Measurements from ENCODE around the gene HTR3D. TPM values are rescaled to one million over a fixed set of nuclear protein-coding genes. Genes with fewer than 3 reads are reported as not detected.

HTR3D gene
- total RNA-seq, 2 experiments from 2014 or later = not detected

- POLR2A ChIA-PET = no interaction called here
- no peak for ATAC-seq
Observed at GRCh38 chr3:184075901-184076300, 44.4 kb downstream of the HTR3D start.

GRCh38 chr3:184077881-184078280 is 46.3 kb downstream of the HTR3D start:
- Mint-ChIP-seq H3K36me3 (ENCODE audit: low read depth) (no peaks in the 10 kb centered on the region), H3K4me3 (no peak overlapping the region), H3K27me3 (no peaks in the 10 kb centered on the region), H3K4me1 (no peaks in the 10 kb centered on the region), H3K27ac (no peak overlapping the region), H3K9me3 (ENCODE audit: low read depth) (no peaks in the 10 kb centered on the region)
- ATAC-seq (no peak), DNase-seq (no peak)
- intact Hi-C loops (cut with DNase I, micrococcal nuclease) = no loop called here
- POLR2A ChIA-PET = no interaction called here
- CTCF ChIA-PET = no interaction called here

More at GRCh38 chr3:184075901-184076300, 44.4 kb downstream of the HTR3D start:
- Mint-ChIP-seq H3K9me3 (ENCODE audit: low read depth) (peaks cover 3% of the 10 kb centered on the region), H3K27ac (no peak overlapping the region), H3K27me3 (peaks cover 2% of the 10 kb centered on the region), H3K36me3 (ENCODE audit: low read depth) (no peaks in the 10 kb centered on the region), H3K4me1 (no peaks in the 10 kb centered on the region), H3K4me3 (no peak overlapping the region)
- CTCF ChIA-PET = no interaction called here
- intact Hi-C loops (cut with DNase I, micrococcal nuclease) = no loop called here
- DNase-seq = no peak

GRCh38 chr3:184078851-184079250 is 47.3 kb downstream of the HTR3D start:
- POLR2A ChIA-PET = no interaction called here
- no peak for DNase-seq
- CTCF ChIA-PET = no interaction called here
- Mint-ChIP-seq H3K27ac (no peak overlapping the region), H3K4me3 (no peak overlapping the region), H3K36me3 (ENCODE audit: low read depth) (no peaks in the 10 kb centered on the region), H3K27me3 (no peaks in the 10 kb centered on the region), H3K9me3 (ENCODE audit: low read depth) (no peaks in the 10 kb centered on the region), H3K4me1 (no peaks in the 10 kb centered on the region)
- intact Hi-C loops (cut with DNase I, micrococcal nuclease) = no loop called here
- ATAC-seq = no peak

GRCh38 chr3:184081116-184081830 is 49.7 kb downstream of the HTR3D start:
- ATAC-seq (no peak), DNase-seq (no peak)
- H3K4me3 Mint-ChIP-seq = no peak overlapping the region
- no peaks in the 10 kb centered on the region for H3K36me3 Mint-ChIP-seq (ENCODE audit: low read depth)
- ChIA-PET CTCF (interaction anchor here (0.8 kb wide), 1 partner anchor 90 kb away, joined by 4 read pairs; no protein-coding TSS in a partner anchor), POLR2A (no interaction called here)
- peaks cover 6% of the 10 kb centered on the region for H3K9me3 Mint-ChIP-seq (ENCODE audit: low read depth)
- intact Hi-C loops (cut with DNase I, micrococcal nuclease) = no loop called here
- H3K27me3 Mint-ChIP-seq = no peaks in the 10 kb centered on the region
- H3K4me1 Mint-ChIP-seq = peaks cover 6% of the 10 kb centered on the region
- H3K27ac Mint-ChIP-seq = no peak overlapping the region

- intact Hi-C loops (cut with DNase I, micrococcal nuclease) = no loop called here
- H3K4me3 Mint-ChIP-seq = no peak overlapping the region
- no peak overlapping the region for H3K27ac Mint-ChIP-seq
- ChIA-PET POLR2A (no interaction called here), CTCF (no interaction called here)
- H3K36me3 Mint-ChIP-seq (ENCODE audit: low read depth) = no peaks in the 10 kb centered on the region
- peaks cover 6% of the 10 kb centered on the region for H3K4me1 Mint-ChIP-seq
- H3K9me3 Mint-ChIP-seq (ENCODE audit: low read depth) = peaks cover 6% of the 10 kb centered on the region
- DNase-seq (no peak), ATAC-seq (no peak)
- H3K27me3 Mint-ChIP-seq = no peaks in the 10 kb centered on the region
Observed at GRCh38 chr3:184082034-184082433, 50.5 kb downstream of the HTR3D start.

GRCh38 chr3:184082465-184082864 is 50.9 kb downstream of the HTR3D start:
- intact Hi-C loops (cut with DNase I, micrococcal nuclease) = no loop called here
- ChIA-PET CTCF (no interaction called here), POLR2A (no interaction called here)
- ATAC-seq (no peak), DNase-seq (no peak)
- peaks cover 6% of the 10 kb centered on the region for H3K4me1 Mint-ChIP-seq
- H3K9me3 Mint-ChIP-seq (ENCODE audit: low read depth) = peaks cover 6% of the 10 kb centered on the region
- no peaks in the 10 kb centered on the region for H3K27me3 Mint-ChIP-seq
- H3K4me3 Mint-ChIP-seq = no peak overlapping the region
- H3K27ac Mint-ChIP-seq = no peak overlapping the region
- H3K36me3 Mint-ChIP-seq (ENCODE audit: low read depth) = no peaks in the 10 kb centered on the region

- Mint-ChIP-seq H3K4me1 (peaks cover 6% of the 10 kb centered on the region), H3K27ac (no peak overlapping the region), H3K27me3 (no peaks in the 10 kb centered on the region), H3K36me3 (ENCODE audit: low read depth) (no peaks in the 10 kb centered on the region), H3K9me3 (ENCODE audit: low read depth) (peaks cover 6% of the 10 kb centered on the region), H3K4me3 (no peak overlapping the region)
- ATAC-seq (peak; percentile 44), DNase-seq (no peak)
- ChIA-PET CTCF (no interaction called here), POLR2A (no interaction called here)
- intact Hi-C loops (cut with DNase I, micrococcal nuclease) = no loop called here
Observed at GRCh38 chr3:184085389-184085852, 53.9 kb downstream of the HTR3D start.

Other genes starting within 250 kb of the HTR3D start
- 1 to 10 TPM; 1.3 to 1.6 TPM for gene MAP6D1, start 206.2 kb upstream of the HTR3D start, total RNA-seq
- gene PARL, start 146.9 kb upstream of the HTR3D start, total RNA-seq = 10 to 100 TPM; 55.9 to 91.9 TPM
- gene ABCC5, start 13.9 kb upstream of the HTR3D start, total RNA-seq = 10 to 100 TPM; 12.5 to 15.8 TPM
- gene HTR3C, start 21.3 kb downstream of the HTR3D start, total RNA-seq = not detected
- not detected for gene HTR3E, start 65.3 kb downstream of the HTR3D start, total RNA-seq
- 10 to 100 TPM; 46.4 to 60.6 TPM for gene EIF2B5, start 103.6 kb downstream of the HTR3D start, total RNA-seq
- gene DVL3, start 123.6 kb downstream of the HTR3D start, total RNA-seq = 10 to 100 TPM; 24.9 to 29.6 TPM
- gene AP2M1, start 143.1 kb downstream of the HTR3D start, total RNA-seq = 100 to 1,000 TPM; 192 to 204 TPM
- 10 to 100 TPM; 58.2 to 66.2 TPM for gene ABCF3, start 154.5 kb downstream of the HTR3D start, total RNA-seq
- gene VWA5B2, start 197.8 kb downstream of the HTR3D start, total RNA-seq = not detected
- gene ALG3, start 217.2 kb downstream of the HTR3D start, total RNA-seq = 10 to 100 TPM; 39.9 to 40.9 TPM
- gene EEF1AKMT4, start 217.9 kb downstream of the HTR3D start, total RNA-seq = 1 to 10 TPM; 4.8 to 5.8 TPM
- gene CAMK2N2, start 229.8 kb downstream of the HTR3D start, total RNA-seq = under 1 TPM; 0.18 to 0.25 TPM
- gene ECE2, start 244.3 kb downstream of the HTR3D start, total RNA-seq = not detected